Activated CD4-positive, alpha-beta T cell treated with anti-CD3 and anti-CD28 coated beads for 48 hours (primary cell): ENCODE results near the gene TMEM209.
"Not testable (repeated sequence)": the region's sequence is repeated elsewhere in the genome, so short reads cannot be mapped to it uniquely, and the experiment has no call there.

Experiments
- DNase-seq: peaks from one replicate; pipeline ENCODE4 v3.0.0-alpha.2; 2020

Gene TMEM209

GRCh38 chr7:130141884-130142653 is 63.1 kb downstream of the TMEM209 start:
- no peak for DNase-seq

- peak; percentile 64 for DNase-seq
Measured at GRCh38 chr7:130141161-130141883, 63.9 kb downstream of the TMEM209 start.

GRCh38 chr7:130140551-130141160 is 64.5 kb downstream of the TMEM209 start:
- no peak for DNase-seq

- DNase-seq = no peak
Measured at GRCh38 chr7:130139193-130139960, 65.8 kb downstream of the TMEM209 start.

GRCh38 chr7:130137207-130137606 is 68.0 kb downstream of the TMEM209 start:
- no peak for DNase-seq

GRCh38 chr7:130136579-130137167 is 68.5 kb downstream of the TMEM209 start:
- no peak for DNase-seq

GRCh38 chr7:130135208-130136205 is 69.7 kb downstream of the TMEM209 start:
- no peak for DNase-seq

- DNase-seq = no peak
Measured at GRCh38 chr7:130134726-130135125, 70.5 kb downstream of the TMEM209 start.

- DNase-seq = no peak
Measured at GRCh38 chr7:130134106-130134636, 71.0 kb downstream of the TMEM209 start.

- DNase-seq = no peak
Measured at GRCh38 chr7:130133029-130133782, 72.0 kb downstream of the TMEM209 start.

GRCh38 chr7:130131964-130132875 is 73.0 kb downstream of the TMEM209 start:
- no peak for DNase-seq

GRCh38 chr7:130131191-130131834 is 73.9 kb downstream of the TMEM209 start:
- DNase-seq = no peak

- no peak for DNase-seq
Measured at GRCh38 chr7:130129011-130129411, 76.2 kb downstream of the TMEM209 start.

- DNase-seq = no peak
Measured at GRCh38 chr7:130127821-130128317, 77.3 kb downstream of the TMEM209 start.

- DNase-seq = no peak
Measured at GRCh38 chr7:130127404-130127803, 77.8 kb downstream of the TMEM209 start.

GRCh38 chr7:130126840-130127239 is 78.4 kb downstream of the TMEM209 start:
- DNase-seq = not testable (repeated sequence)

- DNase-seq = no peak
Measured at GRCh38 chr7:130124711-130125110, 80.5 kb downstream of the TMEM209 start.

- DNase-seq = no peak
Measured at GRCh38 chr7:130123501-130123900, 81.7 kb downstream of the TMEM209 start.
